PC-3 (cell line): Measurements from ENCODE around the gene TXNDC17. TPM values are rescaled to one million over a fixed set of nuclear protein-coding genes. Genes with fewer than 3 reads are reported as not detected.
A peak's percentile ranks its signal among the peaks of the same experiment; 100 is the strongest.

ENCODE experiments used
- ATAC-seq: fragments of 200-7000 bp; cut with Tn5 transposase; 2 replicates; pipeline ENCODE4 v1.9.1; 2020; ENCODE audit warnings: mild to moderate bottlenecking, moderate library complexity
- BruUV-seq: library from RNA; stranded (reverse); fragments of 400-500 nt; replicated peaks from 2 replicates; lab custom pipeline; 2021; lab: Mats Ljungman, UMichigan
- CTCF ChIA-PET: fragments of 300-600 bp; sonication (Branson Sonifier 250); formaldehyde crosslinking; loops from one replicate; lab custom pipeline; 2022; ENCODE audit warnings: antibody characterized with exemption; lab: Charles Lee
- POLR2A ChIA-PET: fragments of 300-600 bp; sonication (Branson Sonifier 250); formaldehyde crosslinking; loops from one replicate; lab custom pipeline; 2022; ENCODE audit warnings: antibody characterized with exemption; ENCODE audit not compliant: unreplicated experiment; lab: Charles Lee
- DNase-seq: peaks from one replicate; pipeline ENCODE4 v3.0.0-alpha.2; 2015
- H2AFZ ChIP-seq: fragments of 300-600 bp; sonication (generic); 2 replicates; pipeline ENCODE4 v1.6.0; 2016; ENCODE audit warnings: antibody characterized with exemption, low read length
- H3F3A ChIP-seq: fragments of 300-600 bp; sonication (generic); one replicate; pipeline ENCODE4 v1.6.0; 2017; ENCODE audit warnings: antibody characterized with exemption, low read length, control low read depth, mild to moderate bottlenecking; ENCODE audit not compliant: unreplicated experiment
- H3K27ac ChIP-seq: fragments of 300-600 bp; sonication (generic); 2 replicates; pipeline ENCODE4 v1.5.1; 2016; ENCODE audit warnings: mild to moderate bottlenecking, low read length
- H3K27me3 ChIP-seq: fragments of 300-600 bp; sonication (generic); 2 replicates; pipeline ENCODE4 v1.6.1; 2016; ENCODE audit warnings: low read length, mixed read lengths
- H3K36me3 ChIP-seq: fragments of 300-600 bp; sonication (generic); 2 replicates; pipeline ENCODE4 v1.6.1; 2016; ENCODE audit warnings: low read depth, mixed run types, low read length, mixed read lengths
- H3K4me1 ChIP-seq: fragments of 300-600 bp; sonication (generic); 2 replicates; pipeline ENCODE4 v1.5.1; 2016; ENCODE audit warnings: low read length; ENCODE audit not compliant: insufficient read depth
- H3K4me2 ChIP-seq: fragments of 300-600 bp; sonication (generic); 2 replicates; pipeline ENCODE4 v1.6.0; 2016; ENCODE audit warnings: low read length
- H3K4me3 ChIP-seq: fragments of 300-600 bp; sonication (generic); 2 replicates; pipeline ENCODE4 v1.5.1; 2016; ENCODE audit warnings: mild to moderate bottlenecking, low read length, mixed read lengths
- H3K79me2 ChIP-seq: fragments of 300-600 bp; sonication (generic); 2 replicates; pipeline ENCODE4 v1.6.1; 2017; ENCODE audit warnings: low read length, mixed read lengths
- H3K9ac ChIP-seq: fragments of 300-600 bp; sonication (generic); 2 replicates; pipeline ENCODE4 v1.6.0; 2016; ENCODE audit warnings: mild to moderate bottlenecking, low read length
- H3K9me2 ChIP-seq: fragments of 300-600 bp; sonication (generic); replicated peaks from 2 replicates; pipeline ENCODE4 v1.6.1; 2016; ENCODE audit warnings: mixed run types, low read length, mixed read lengths
- H3K9me3 ChIP-seq: fragments of 300-600 bp; sonication (generic); 2 replicates; pipeline ENCODE4 v1.6.1; 2016; ENCODE audit warnings: low read length, mixed read lengths
- H4K20me1 ChIP-seq: fragments of 300-600 bp; sonication (generic); 2 replicates; pipeline ENCODE4 v1.6.1; 2016; ENCODE audit warnings: low read length, mixed read lengths
- CTCF ChIP-seq: fragments of 300-600 bp; sonication (generic); conservative IDR thresholded peaks from 2 replicates; pipeline ENCODE4 v1.5.1; 2017; ENCODE audit warnings: antibody characterized with exemption, low read depth, mild to moderate bottlenecking, low read length
- EZH2 ChIP-seq: fragments of 300-600 bp; sonication (generic); IDR thresholded peaks from one replicate; pipeline ENCODE4 v1.6.1; 2017; ENCODE audit warnings: antibody characterized with exemption, mild to moderate bottlenecking, low read length; ENCODE audit not compliant: unreplicated experiment
- EZH2phosphoT487 ChIP-seq: fragments of 300-600 bp; sonication (generic); IDR thresholded peaks from 2 replicates; pipeline ENCODE4 v1.6.1; 2018; ENCODE audit warnings: mild to moderate bottlenecking, antibody characterized with exemption, low read length, borderline replicate concordance
- intact Hi-C: fragments of 100-400 bp; cut with micrococcal nuclease; formaldehyde crosslinking; loops from 2 replicates; pipeline ENCODE4 v1.9.0; 2023
- total RNA-seq: library from RNA; depleted of rRNA; stranded (reverse); fragments of >200 nt; gene quantifications from 2 replicates; pipeline ENCODE4 v1.2.3, GENCODE V29; 2014

Gene TXNDC17
- total RNA-seq, 1 experiment from 2014 or later: 248 TPM

DNA sequence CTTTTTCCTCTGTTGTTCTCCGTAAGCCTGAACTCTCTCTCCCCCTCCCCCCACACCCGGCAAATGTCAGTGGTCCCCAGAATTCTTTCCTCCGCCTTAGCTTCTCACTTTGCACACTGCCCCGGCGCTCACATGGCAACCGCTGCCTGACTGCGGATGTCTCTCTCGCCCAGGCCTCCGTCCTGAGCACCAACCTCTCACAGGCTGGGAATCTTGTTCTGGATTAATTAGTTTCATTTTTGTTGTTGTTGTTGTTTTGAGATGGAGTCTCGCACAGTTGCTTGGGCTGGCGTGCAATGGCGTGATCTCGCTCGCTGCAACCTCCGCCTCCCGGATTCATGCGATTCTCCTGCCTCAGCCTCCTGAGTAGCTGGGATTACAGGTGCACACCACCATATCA, 27.4 kb downstream of the TXNDC17 start:
- TF ChIP-seq EZH2phosphoT487 (no peak), CTCF (no peak), EZH2 (no peak)
- H3K27ac ChIP-seq: no peak overlapping the region; the same call in 1 of the 2 replicates
- no peaks in the 10 kb centered on the region for H4K20me1 ChIP-seq
- H3K9me2 ChIP-seq: no peaks in the 10 kb centered on the region
- H3K4me2 ChIP-seq: no peak overlapping the region
- no peak overlapping the region for H3K9ac ChIP-seq
- peaks cover 31% of the 10 kb centered on the region for H3K4me1 ChIP-seq
- no peak overlapping the region for H2AFZ ChIP-seq
- no peaks in the 10 kb centered on the region for H3K9me3 ChIP-seq
- no peaks in the 10 kb centered on the region for H3K79me2 ChIP-seq
- ChIA-PET CTCF (no interaction called here), POLR2A (no interaction called here)
- ATAC-seq: no peak
- H3K27me3 ChIP-seq: no peaks in the 10 kb centered on the region
- intact Hi-C loops: loop anchor here (5.0 kb wide), 1 partner anchor 354 kb away; the partner anchor contains the start of gene BCL6B
- no peaks in the 10 kb centered on the region for H3K36me3 ChIP-seq
- no peak overlapping the region for H3K4me3 ChIP-seq
- no TSS peak for BruUV-seq
- H3F3A ChIP-seq: no peaks in the 10 kb centered on the region
- DNase-seq: no peak

- ChIA-PET POLR2A (no interaction called here), CTCF (no interaction called here)
- no TSS peak for BruUV-seq
- Histone ChIP-seq H3K27me3 (no peaks in the 10 kb centered on the region), H3K4me1 (peaks cover 31% of the 10 kb centered on the region), H3K79me2 (no peaks in the 10 kb centered on the region), H3K9me2 (no peaks in the 10 kb centered on the region), H3K4me3 (no peak overlapping the region; the same call in 1 of the 2 replicates), H3K27ac (peak overlapping the region; percentile 94), H4K20me1 (no peaks in the 10 kb centered on the region), H3K9ac (peak overlapping the region; percentile 72), H3K4me2 (peak overlapping the region; percentile 78), H2AFZ (no peak overlapping the region), H3F3A (no peaks in the 10 kb centered on the region), H3K9me3 (no peaks in the 10 kb centered on the region), H3K36me3 (no peaks in the 10 kb centered on the region)
- ATAC-seq: no peak; the same call in 1 of the 2 replicates
- no peak for DNase-seq
- TF ChIP-seq EZH2phosphoT487 (no peak), CTCF (no peak), EZH2 (no peak)
- intact Hi-C loops: loop anchor here (5.0 kb wide), 1 partner anchor 353 kb away; the partner anchor contains the start of gene BCL6B
These were observed 28.0 kb downstream of the TXNDC17 start for GRCh38 chr17:6668727-6669425.
